ENCODE results near the gene TUBB1. TPM values are rescaled to one million over a fixed set of nuclear protein-coding genes. Genes with fewer than 3 reads are reported as not detected.

Gene TUBB1
- total RNA-seq, 1 experiment from 2014 or later = 0.35 TPM

- Histone ChIP-seq H3K79me2 (ENCODE audit: low read depth) (peaks cover 72% of the 10 kb centered on the region), H3K36me3 (ENCODE audit: low read depth) (peaks cover 56% of the 10 kb centered on the region), H3K27ac (peak overlapping the region; percentile 64), H3K9me3 (ENCODE audit: insufficient read depth, low read depth) (no peaks in the 10 kb centered on the region), H3K4me1 (replicated peaks; ENCODE audit: insufficient read depth) (peaks cover 50% of the 10 kb centered on the region), H3K4me3 (peak overlapping the region; percentile 80), H3K27me3 (ENCODE audit: insufficient read depth, low read depth) (no peaks in the 10 kb centered on the region), H2AFZ (no peak overlapping the region), H4K20me1 (ENCODE audit: insufficient read depth) (peaks cover 37% of the 10 kb centered on the region), H3K4me2 (peak overlapping the region; percentile 79), H3F3A (ENCODE audit: insufficient read depth, low read depth) (peaks cover 59% of the 10 kb centered on the region), H3K9me2 (ENCODE audit: insufficient read depth) (no peaks in the 10 kb centered on the region)
- intact Hi-C loops (cut with micrococcal nuclease; ENCODE audit: unreplicated experiment) = loop anchor here (5.0 kb wide), 1 partner anchor 51 kb away; the partner anchor contains the start of gene NELFCD
- ChIA-PET POLR2A (ENCODE audit: unreplicated experiment) (no interaction called here), CTCF (interaction anchor here (0.6 kb wide), 1 partner anchor 177 kb away, joined by 5 read pairs; no protein-coding TSS in a partner anchor)
- TF ChIP-seq CTCF (conservative IDR thresholded peaks at IDR 0.05) (no peak), EZH2 (IDR thresholded peaks at IDR 0.05; ENCODE audit: low read depth) (no peak)
- peak in 1 of 2 experiments; percentile 10 for DNase-seq
- no TSS peak for BruUV-seq (replicated peaks)
Observed at GRCh38 chr20:59033093-59033492, 13.9 kb downstream of the TUBB1 start.

- CTCF ChIA-PET = interaction anchor here (0.6 kb wide), 1 partner anchor 178 kb away, joined by 5 read pairs; no protein-coding TSS in a partner anchor
- intact Hi-C loops (cut with micrococcal nuclease; ENCODE audit: unreplicated experiment) = loop anchor here (5.0 kb wide), 1 partner anchor 51 kb away; the partner anchor contains the start of gene NELFCD
- H3K4me3 ChIP-seq = peak overlapping the region; percentile 80; the same call in 1 of the 2 replicates
- no TSS peak for BruUV-seq (replicated peaks)
- POLR2A ChIA-PET (ENCODE audit: unreplicated experiment) = no interaction called here
- peak overlapping the region; percentile 79 for H3K4me2 ChIP-seq
- peaks cover 48% of the 10 kb centered on the region for H3K4me1 ChIP-seq (replicated peaks; ENCODE audit: insufficient read depth)
- no peaks in the 10 kb centered on the region for H3K9me3 ChIP-seq (ENCODE audit: insufficient read depth, low read depth)
- DNase-seq = no peak
- peaks cover 72% of the 10 kb centered on the region for H3K79me2 ChIP-seq (ENCODE audit: low read depth)
- peaks cover 65% of the 10 kb centered on the region for H3F3A ChIP-seq (ENCODE audit: insufficient read depth, low read depth)
- H3K27me3 ChIP-seq (ENCODE audit: insufficient read depth, low read depth) = no peaks in the 10 kb centered on the region
- TF ChIP-seq CTCF (conservative IDR thresholded peaks at IDR 0.05) (no peak), EZH2 (IDR thresholded peaks at IDR 0.05; ENCODE audit: low read depth) (no peak)
- no peak overlapping the region for H2AFZ ChIP-seq
- peak overlapping the region; percentile 64 for H3K27ac ChIP-seq
- no peaks in the 10 kb centered on the region for H3K9me2 ChIP-seq (ENCODE audit: insufficient read depth)
- H3K36me3 ChIP-seq (ENCODE audit: low read depth) = peaks cover 56% of the 10 kb centered on the region
- H4K20me1 ChIP-seq (ENCODE audit: insufficient read depth) = peaks cover 40% of the 10 kb centered on the region
Observed at GRCh38 chr20:59033616-59034165, 14.5 kb downstream of the TUBB1 start.

GRCh38 chr20:59035381-59035780, 16.2 kb downstream of the TUBB1 start:
- DNase-seq = no peak
- no TSS peak for BruUV-seq (replicated peaks)
- ChIA-PET CTCF (no interaction called here), POLR2A (ENCODE audit: unreplicated experiment) (no interaction called here)
- Histone ChIP-seq H3K4me1 (replicated peaks; ENCODE audit: insufficient read depth) (peaks cover 48% of the 10 kb centered on the region), H3K27me3 (ENCODE audit: insufficient read depth, low read depth) (no peaks in the 10 kb centered on the region), H3K4me3 (no peak overlapping the region), H3K9me2 (ENCODE audit: insufficient read depth) (no peaks in the 10 kb centered on the region), H3K4me2 (no peak overlapping the region), H3K9me3 (ENCODE audit: insufficient read depth, low read depth) (no peaks in the 10 kb centered on the region), H2AFZ (no peak overlapping the region), H4K20me1 (ENCODE audit: insufficient read depth) (peaks cover 47% of the 10 kb centered on the region), H3K79me2 (ENCODE audit: low read depth) (peaks cover 72% of the 10 kb centered on the region), H3K36me3 (ENCODE audit: low read depth) (peaks cover 55% of the 10 kb centered on the region), H3K27ac (peak overlapping the region; percentile 19; the same call in 1 of the 2 replicates), H3F3A (ENCODE audit: insufficient read depth, low read depth) (peaks cover 61% of the 10 kb centered on the region)
- TF ChIP-seq EZH2 (IDR thresholded peaks at IDR 0.05; ENCODE audit: low read depth) = no peak
- TF ChIP-seq CTCF (conservative IDR thresholded peaks at IDR 0.05) = no peak
- intact Hi-C loops (cut with micrococcal nuclease; ENCODE audit: unreplicated experiment) = no loop called here
